SJSA1 (cell line): Measurements from ENCODE around the gene MIS18BP1. TPM values are rescaled to one million over a fixed set of nuclear protein-coding genes. Genes with fewer than 3 reads are reported as not detected.
"Not testable (repeated sequence)": the region's sequence is repeated elsewhere in the genome, so short reads cannot be mapped to it uniquely, and the experiment has no call there.

ENCODE experiments used
- DNase-seq, 2 experiments: peaks; one replicate each; pipeline ENCODE4 v3.0.0-alpha.2; 2015 to 2020; ENCODE audit warnings: low spot score in 2 of 2, low read depth in 1 of 2
- H3K27ac ChIP-seq: fragments of 250-450 bp; sonication (Bioruptor Pico); 2 replicates; pipeline ENCODE4 v1.5.1; 2020; ENCODE audit warnings: mild to moderate bottlenecking, moderate library complexity
- H3K27me3 ChIP-seq: fragments of 250-450 bp; sonication (Bioruptor Pico); replicated peaks from 2 replicates; pipeline ENCODE4 v1.5.1; 2020; ENCODE audit warnings: mild to moderate bottlenecking, moderate library complexity
- H3K36me3 ChIP-seq: fragments of 250-450 bp; sonication (Bioruptor Pico); 2 replicates; pipeline ENCODE4 v1.5.1; 2020; ENCODE audit warnings: mild to moderate bottlenecking
- H3K4me1 ChIP-seq: fragments of 250-450 bp; sonication (Bioruptor Pico); replicated peaks from 2 replicates; pipeline ENCODE4 v1.6.1; 2021; ENCODE audit warnings: mild to moderate bottlenecking
- H3K4me3 ChIP-seq: fragments of 250-450 bp; sonication (Bioruptor Pico); 2 replicates; pipeline ENCODE4 v1.5.1; 2020; ENCODE audit warnings: mild to moderate bottlenecking
- H3K9me3 ChIP-seq: fragments of 250-450 bp; sonication (Bioruptor Pico); replicated peaks from 2 replicates; pipeline ENCODE4 v1.5.1; 2020; ENCODE audit warnings: mild to moderate bottlenecking
- total RNA-seq: library from RNA; depleted of rRNA; stranded (reverse); fragments of >200 nt; shearing (Covaris generic); gene quantifications from 2 replicates; pipeline ENCODE4 v1.2.3, GENCODE V29; 2014; rRNA removed

The MIS18BP1 gene
- total RNA-seq, result 36.3 and 47.8 TPM in 2 replicates

DNA sequence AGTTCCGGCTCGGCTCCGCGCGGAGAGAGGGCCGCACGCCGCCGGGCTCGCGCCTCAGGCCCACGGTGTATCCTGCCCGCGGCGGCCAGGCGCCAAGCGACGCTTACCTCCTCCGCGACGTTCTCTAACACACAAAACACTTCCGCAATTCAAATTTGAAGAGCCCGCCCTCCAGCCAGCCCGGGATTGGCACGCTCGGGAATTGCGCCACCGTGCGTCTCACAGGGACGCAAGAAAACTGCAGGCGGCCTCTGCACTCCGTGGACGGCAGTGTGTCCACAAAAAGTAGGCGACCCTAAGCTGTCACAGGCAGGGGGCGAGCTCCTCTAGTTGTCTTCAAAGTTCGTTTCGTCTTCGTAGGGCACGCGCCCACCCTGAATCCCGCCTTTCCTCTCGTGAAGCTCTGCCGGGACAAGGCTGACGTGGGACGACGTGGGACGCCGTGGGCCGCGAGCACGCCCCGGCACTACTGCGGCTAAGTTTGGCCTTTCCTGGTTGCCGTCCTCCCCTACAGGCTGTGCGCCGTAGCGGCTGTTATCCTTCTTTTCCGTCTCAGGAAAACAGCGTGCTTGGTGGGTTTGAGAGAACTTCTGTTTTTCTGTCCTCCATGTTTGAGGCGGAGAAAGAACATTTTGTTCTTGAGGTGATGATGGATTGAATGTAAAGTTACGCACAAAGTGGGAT is at the start of gene MIS18BP1:
TSS of gene MIS18BP1 (minus strand) at position 133 of the 684 bp plus-strand sequence. CDS start 5,916 bp downstream, outside the sequence.
- H3K4me1 ChIP-seq, result peaks cover 29% of the 10 kb centered on the region
- no peaks in the 10 kb centered on the region for H3K9me3 ChIP-seq
- peak; percentile 92 to 93 for DNase-seq
- H3K4me3 ChIP-seq, result peak within 1 kb of the TSS; percentile 64
- no peaks in the 10 kb centered on the region for H3K36me3 ChIP-seq
- peak within 1 kb of the TSS; percentile 72 for H3K27ac ChIP-seq
- no peaks in the 10 kb centered on the region for H3K27me3 ChIP-seq

GRCh38 chr14:45298423-45299117 is 45.6 kb upstream of the MIS18BP1 start:
- Histone ChIP-seq H3K9me3 (no peaks in the 10 kb centered on the region), H3K27me3 (no peaks in the 10 kb centered on the region), H3K27ac (no peak overlapping the region), H3K4me3 (no peak overlapping the region), H3K36me3 (no peaks in the 10 kb centered on the region), H3K4me1 (no peaks in the 10 kb centered on the region)
- no peak for DNase-seq

GRCh38 chr14:45294796-45295195 is 41.8 kb upstream of the MIS18BP1 start:
- H3K4me1 ChIP-seq, H3K27ac ChIP-seq, DNase-seq, H3K27me3 ChIP-seq, H3K36me3 ChIP-seq, H3K9me3 ChIP-seq, H3K4me3 ChIP-seq: not testable (repeated sequence)

GRCh38 chr14:45290547-45290946 is 37.5 kb upstream of the MIS18BP1 start:
- DNase-seq, result no peak
- Histone ChIP-seq H3K4me3 (no peak overlapping the region), H3K9me3 (no peaks in the 10 kb centered on the region), H3K4me1 (no peaks in the 10 kb centered on the region), H3K36me3 (no peaks in the 10 kb centered on the region), H3K27me3 (no peaks in the 10 kb centered on the region), H3K27ac (no peak overlapping the region)

- no peak for DNase-seq
- Histone ChIP-seq H3K36me3 (no peaks in the 10 kb centered on the region), H3K27me3 (no peaks in the 10 kb centered on the region), H3K9me3 (no peaks in the 10 kb centered on the region), H3K4me3 (no peak overlapping the region), H3K27ac (no peak overlapping the region), H3K4me1 (no peaks in the 10 kb centered on the region)
Observed at GRCh38 chr14:45287610-45288009, 34.6 kb upstream of the MIS18BP1 start.

DNA sequence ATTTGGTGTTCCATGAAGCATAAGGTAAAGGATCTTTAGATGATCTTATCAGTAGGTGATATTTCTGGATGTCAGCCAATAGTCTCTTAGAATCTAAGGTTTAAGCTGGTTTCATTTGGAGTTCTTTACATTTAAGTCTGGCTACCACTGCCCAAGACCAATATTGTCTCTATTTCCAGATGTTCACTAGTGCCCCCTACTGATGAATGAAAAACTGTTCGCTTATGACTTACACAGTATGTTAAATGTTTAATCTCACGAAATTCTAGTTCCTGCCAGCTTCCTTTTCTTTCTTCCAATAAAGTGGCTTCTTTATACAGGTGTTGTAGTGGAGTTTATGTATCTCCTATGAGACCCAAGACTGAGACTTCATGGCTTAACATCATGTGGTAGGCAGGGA is 31.8 kb upstream of the MIS18BP1 start:
- H3K36me3 ChIP-seq, result no peaks in the 10 kb centered on the region
- H3K27ac ChIP-seq, result no peak overlapping the region
- DNase-seq, result no peak
- H3K4me3 ChIP-seq, result no peak overlapping the region
- H3K27me3 ChIP-seq, result no peaks in the 10 kb centered on the region
- H3K4me1 ChIP-seq, result no peaks in the 10 kb centered on the region
- H3K9me3 ChIP-seq, result no peaks in the 10 kb centered on the region

- not testable (repeated sequence) for H3K4me3 ChIP-seq, DNase-seq, H3K27ac ChIP-seq, H3K9me3 ChIP-seq, H3K4me1 ChIP-seq, H3K27me3 ChIP-seq, H3K36me3 ChIP-seq
Observed at GRCh38 chr14:45281731-45282400, 28.9 kb upstream of the MIS18BP1 start.

GRCh38 chr14:45271858-45272537 is 19.0 kb upstream of the MIS18BP1 start:
- Histone ChIP-seq H3K27ac (no peak overlapping the region), H3K27me3 (no peaks in the 10 kb centered on the region), H3K9me3 (no peaks in the 10 kb centered on the region), H3K36me3 (no peaks in the 10 kb centered on the region), H3K4me1 (no peaks in the 10 kb centered on the region), H3K4me3 (no peak overlapping the region)
- DNase-seq, result no peak

- H3K36me3 ChIP-seq, result no peaks in the 10 kb centered on the region
Observed at GRCh38 chr14:45270031-45270430, 17.0 kb upstream of the MIS18BP1 start.

GRCh38 chr14:45267071-45267470 is 14.1 kb upstream of the MIS18BP1 start:
- Histone ChIP-seq H3K27me3 (no peaks in the 10 kb centered on the region), H3K9me3 (no peaks in the 10 kb centered on the region), H3K4me3 (no peak overlapping the region), H3K36me3 (no peaks in the 10 kb centered on the region), H3K27ac (no peak overlapping the region), H3K4me1 (no peaks in the 10 kb centered on the region)
- no peak for DNase-seq

More at GRCh38 chr14:45270031-45270430, 17.0 kb upstream of the MIS18BP1 start:
- no peak for DNase-seq
- Histone ChIP-seq H3K27ac (no peak overlapping the region), H3K4me1 (no peaks in the 10 kb centered on the region), H3K27me3 (no peaks in the 10 kb centered on the region), H3K9me3 (no peaks in the 10 kb centered on the region), H3K4me3 (no peak overlapping the region)

DNA sequence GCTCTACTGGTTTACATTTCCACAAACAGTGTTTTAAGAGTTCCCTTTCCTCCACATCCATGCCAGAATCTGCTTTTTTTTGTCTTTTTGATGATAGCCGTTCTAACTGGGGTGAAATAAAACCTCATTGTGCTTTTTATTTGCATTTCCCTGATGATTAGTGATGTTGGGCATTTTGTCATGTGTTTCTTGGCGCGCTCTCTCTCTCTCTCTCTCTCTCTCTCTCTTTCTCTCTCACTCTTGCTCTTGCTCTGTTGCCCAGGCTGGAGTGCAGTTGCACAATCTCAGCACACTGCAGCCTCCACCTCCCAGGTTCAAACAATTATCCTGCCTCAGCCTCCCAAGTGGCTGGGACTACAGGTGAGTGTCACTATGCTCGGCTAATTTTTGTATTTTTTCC is 9.6 kb upstream of the MIS18BP1 start:
- H3K27ac ChIP-seq, result no peak overlapping the region

GRCh38 chr14:45261209-45261608 is 8.2 kb upstream of the MIS18BP1 start:
- Histone ChIP-seq H3K36me3 (no peaks in the 10 kb centered on the region), H3K4me3 (no peak overlapping the region), H3K27me3 (no peaks in the 10 kb centered on the region), H3K4me1 (0 out of 2 replicates have a peak, but pooled peaks cover 5% of the 10 kb centered on the region), H3K27ac (no peak overlapping the region), H3K9me3 (no peaks in the 10 kb centered on the region)
- DNase-seq, result no peak

More for the DNA sequence above, 9.6 kb upstream of the MIS18BP1 start:
- Histone ChIP-seq H3K4me1 (0 out of 2 replicates have a peak, but pooled peaks cover 5% of the 10 kb centered on the region), H3K4me3 (no peak overlapping the region), H3K9me3 (no peaks in the 10 kb centered on the region), H3K36me3 (no peaks in the 10 kb centered on the region), H3K27me3 (no peaks in the 10 kb centered on the region)
- no peak for DNase-seq

DNA sequence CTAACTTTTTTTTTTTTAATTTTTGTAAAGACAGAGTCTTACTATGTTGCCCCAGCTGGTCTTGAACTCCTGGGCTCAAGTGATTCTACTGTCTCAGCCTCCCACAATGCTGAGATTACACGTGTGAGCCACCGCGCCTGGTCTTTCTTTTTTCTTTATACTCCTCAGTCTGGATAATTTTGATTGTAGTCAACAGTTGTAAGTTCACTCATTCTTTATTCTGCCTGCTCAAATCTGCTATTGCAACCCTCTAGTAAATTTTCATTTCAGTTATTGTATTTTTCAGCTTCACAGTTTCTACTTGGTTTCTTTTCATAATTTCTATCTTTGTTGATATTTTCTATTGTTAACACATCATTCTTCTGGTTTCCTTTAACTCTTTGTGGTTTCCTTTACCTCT is 5.8 kb upstream of the MIS18BP1 start:
- Histone ChIP-seq H3K4me1 (0 out of 2 replicates have a peak, but pooled peaks cover 5% of the 10 kb centered on the region), H3K27ac (no peak overlapping the region), H3K36me3 (no peaks in the 10 kb centered on the region), H3K27me3 (no peaks in the 10 kb centered on the region), H3K4me3 (no peak overlapping the region), H3K9me3 (no peaks in the 10 kb centered on the region)
- DNase-seq, result no peak
